Measurements from ENCODE around the gene LIFR.

The LIFR gene

GRCh38 chr5:38467353-38468040 lies 88.9 kb downstream of the LIFR start:
- no peak for DNase-seq
- TF ChIP-seq GATA1 (IDR thresholded peaks at IDR 0.05; ENCODE audit: low read depth, low read length) (no peak), POLR2A (IDR thresholded peaks at IDR 0.05; ENCODE audit: low read length) (no peak)

GRCh38 chr5:38466424-38467189 lies 89.8 kb downstream of the LIFR start:
- TF ChIP-seq GATA1 (IDR thresholded peaks at IDR 0.05; ENCODE audit: low read depth, low read length) (no peak), POLR2A (IDR thresholded peaks at IDR 0.05; ENCODE audit: low read length) (no peak)
- no peak for DNase-seq

DNA sequence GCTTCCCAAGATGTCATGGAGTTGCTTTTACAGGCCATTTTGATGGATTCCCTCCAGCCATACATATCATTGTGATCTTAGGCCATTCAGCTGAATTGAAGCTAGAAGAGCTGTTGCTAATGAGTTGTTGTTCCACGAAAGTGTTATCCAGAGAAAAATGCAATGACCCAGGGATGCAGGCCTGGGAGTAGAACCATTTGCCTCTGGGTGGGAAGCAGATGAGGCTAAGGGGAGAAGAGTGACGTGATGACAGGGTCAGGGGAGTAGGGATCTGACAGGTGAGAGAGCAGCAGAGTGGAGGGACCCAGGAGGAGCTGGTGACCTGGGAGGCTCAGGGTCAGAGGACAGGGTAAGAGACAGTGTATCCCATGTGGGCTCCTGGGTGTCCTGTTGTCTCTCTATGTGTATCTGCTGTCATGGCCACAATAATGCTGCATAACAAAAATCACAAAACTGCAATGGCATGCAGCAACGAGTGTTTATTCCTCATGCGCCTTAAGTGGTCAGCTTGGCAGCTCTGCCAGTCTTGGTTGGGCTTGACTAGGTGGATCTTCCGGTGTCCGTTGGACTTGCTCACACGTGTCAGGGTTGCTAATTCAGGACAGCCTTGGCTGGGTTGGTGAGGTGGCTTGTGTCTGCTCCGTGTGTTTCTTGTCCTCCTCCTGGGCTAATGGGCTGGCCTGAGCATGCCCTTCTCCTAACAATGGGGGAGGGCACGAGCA lies 90.6 kb downstream of the LIFR start:
- DNase-seq: no peak
- TF ChIP-seq GATA1 (IDR thresholded peaks at IDR 0.05; ENCODE audit: low read depth, low read length) (no peak), POLR2A (IDR thresholded peaks at IDR 0.05; ENCODE audit: low read length) (no peak)

DNA sequence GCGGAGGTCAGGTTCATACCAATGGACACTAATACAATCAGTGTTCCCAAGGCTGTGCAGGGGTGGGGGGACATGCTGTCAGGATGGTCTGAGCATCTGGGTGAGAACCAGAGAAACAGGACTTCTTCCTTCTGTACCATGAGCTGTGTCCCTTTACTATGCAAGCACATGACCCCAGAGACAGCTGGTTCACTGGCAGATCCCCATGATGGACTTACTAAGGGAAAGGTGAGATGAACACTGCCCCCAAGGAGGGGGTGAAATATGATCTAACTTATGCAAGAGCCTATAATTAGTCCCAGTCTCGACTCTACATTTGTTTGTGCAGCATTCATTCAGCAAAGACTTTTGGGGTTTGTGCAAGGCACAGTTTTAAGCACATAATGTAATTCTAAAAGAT lies 91.4 kb downstream of the LIFR start:
- DNase-seq: no peak
- no peak for TF ChIP-seq GATA1 (IDR thresholded peaks at IDR 0.05; ENCODE audit: low read depth, low read length)
- TF ChIP-seq POLR2A (IDR thresholded peaks at IDR 0.05; ENCODE audit: low read length): no peak

GRCh38 chr5:38463634-38464521 lies 92.6 kb downstream of the LIFR start:
- TF ChIP-seq GATA1 (IDR thresholded peaks at IDR 0.05; ENCODE audit: low read depth, low read length) (no peak), POLR2A (IDR thresholded peaks at IDR 0.05; ENCODE audit: low read length) (no peak)
- no peak for DNase-seq

DNA sequence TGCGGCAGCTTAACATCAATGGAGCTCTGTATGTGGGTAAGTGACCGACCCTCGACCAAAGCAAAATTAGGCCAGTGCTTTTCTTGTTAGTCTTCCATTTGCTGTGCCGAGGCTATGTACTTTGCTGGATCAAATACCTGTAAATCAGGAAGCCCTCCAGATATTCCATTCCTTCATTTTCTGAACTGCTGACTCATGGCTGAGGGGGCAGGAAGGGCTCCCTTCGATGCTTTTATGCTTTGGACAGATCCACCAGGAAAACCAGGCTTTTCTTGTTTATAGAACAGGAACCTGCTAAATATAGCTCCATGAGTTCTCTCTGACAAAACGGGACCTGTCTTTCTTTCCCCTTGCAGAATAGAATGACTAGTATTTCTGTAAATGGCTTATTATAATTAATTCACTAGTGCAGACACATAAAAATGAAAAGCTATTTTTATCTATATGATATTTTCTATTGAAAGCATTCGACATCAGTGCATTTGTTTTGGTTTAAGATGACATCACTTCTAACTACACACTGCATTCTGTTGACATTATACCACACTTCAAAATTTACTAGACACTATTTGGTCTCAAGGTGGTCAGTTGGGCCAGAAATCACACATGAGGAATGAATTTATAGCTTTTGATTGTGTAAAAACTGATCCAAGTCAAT lies 93.3 kb downstream of the LIFR start:
- no peak for TF ChIP-seq GATA1 (IDR thresholded peaks at IDR 0.05; ENCODE audit: low read depth, low read length)
- no peak for TF ChIP-seq POLR2A (IDR thresholded peaks at IDR 0.05; ENCODE audit: low read length)
- no peak for DNase-seq

DNA sequence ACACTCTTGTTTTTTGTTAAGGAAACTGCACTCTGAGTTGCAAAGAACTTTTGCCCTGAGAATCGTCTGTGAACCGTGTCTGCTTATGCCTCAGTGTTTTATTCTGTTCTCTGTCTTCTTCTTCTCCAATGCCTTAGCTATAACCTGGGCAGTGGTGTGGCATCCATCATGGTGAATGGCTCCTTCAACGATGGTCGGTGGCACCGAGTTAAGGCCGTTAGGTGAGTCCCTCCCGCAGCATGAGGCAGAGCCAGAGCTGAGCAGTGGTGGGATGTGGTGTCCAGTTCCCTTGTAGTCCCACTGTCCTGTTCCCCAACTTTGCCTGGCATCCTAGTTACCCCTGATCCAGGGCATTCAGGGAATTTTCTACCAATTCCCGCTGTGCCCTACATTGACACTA lies 98.3 kb downstream of the LIFR start:
- no peak for TF ChIP-seq GATA1 (IDR thresholded peaks at IDR 0.05; ENCODE audit: low read depth, low read length)
- no peak for TF ChIP-seq POLR2A (IDR thresholded peaks at IDR 0.05; ENCODE audit: low read length)
- no peak for DNase-seq

- TF ChIP-seq POLR2A (IDR thresholded peaks at IDR 0.05; ENCODE audit: low read length): no peak
- no peak for DNase-seq
Observed at GRCh38 chr5:38456657-38457399, 99.6 kb downstream of the LIFR start.

GRCh38 chr5:38455796-38456330 lies 100.6 kb downstream of the LIFR start:
- TF ChIP-seq POLR2A (IDR thresholded peaks at IDR 0.05; ENCODE audit: low read length): no peak
- no peak for TF ChIP-seq GATA1 (IDR thresholded peaks at IDR 0.05; ENCODE audit: low read depth, low read length)
- DNase-seq: no peak

DNA sequence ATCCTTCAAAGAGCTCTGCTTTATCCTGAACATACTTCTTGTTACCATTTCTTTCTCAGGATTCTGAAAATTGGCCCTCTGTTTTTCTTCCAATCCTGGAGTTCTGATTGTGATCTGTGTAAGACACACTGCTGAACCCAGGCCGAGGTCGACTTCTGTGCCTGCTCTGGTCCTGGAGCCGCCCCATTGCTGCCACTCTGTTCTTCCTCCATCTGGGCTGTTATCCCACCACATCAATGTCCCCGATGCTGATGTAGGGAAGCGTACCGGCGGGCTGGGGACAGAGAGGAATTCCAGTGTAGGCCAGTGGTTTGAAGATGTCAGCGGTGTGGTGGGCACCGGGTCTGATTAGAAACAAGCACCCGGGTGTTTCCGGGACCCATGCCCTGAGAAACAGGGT lies 102.5 kb downstream of the LIFR start:
- TF ChIP-seq POLR2A (IDR thresholded peaks at IDR 0.05; ENCODE audit: low read length) (no peak), GATA1 (IDR thresholded peaks at IDR 0.05; ENCODE audit: low read depth, low read length) (no peak)
- no peak for DNase-seq

DNA sequence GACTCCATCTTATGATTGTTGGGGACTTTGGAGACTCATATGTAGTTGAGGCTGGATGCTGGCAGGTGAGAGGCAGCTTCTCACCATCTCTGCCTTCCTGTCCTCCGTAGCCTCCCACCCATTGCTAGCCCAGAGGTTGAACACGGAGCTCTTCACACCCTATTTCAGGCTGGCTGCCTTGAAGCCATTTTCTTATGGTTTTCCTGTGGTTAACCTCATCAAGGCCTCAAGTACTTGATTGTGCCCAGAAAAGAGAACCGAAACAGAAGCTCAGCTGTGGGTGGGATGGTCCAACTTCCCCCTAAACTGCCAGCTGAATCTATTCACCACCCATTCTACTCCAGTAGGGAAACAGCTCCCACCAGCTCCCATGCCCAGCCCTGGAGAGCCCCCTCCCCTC lies 102.9 kb downstream of the LIFR start:
- DNase-seq: no peak
- TF ChIP-seq GATA1 (IDR thresholded peaks at IDR 0.05; ENCODE audit: low read depth, low read length): no peak

GRCh38 chr5:38452201-38452600 lies 104.2 kb downstream of the LIFR start:
- DNase-seq: no peak
- TF ChIP-seq GATA1 (IDR thresholded peaks at IDR 0.05; ENCODE audit: low read depth, low read length) (no peak), POLR2A (IDR thresholded peaks at IDR 0.05; ENCODE audit: low read length) (no peak)

All from erythroblast (primary cell).